ENCODE data around the gene BBS1.

DNA sequence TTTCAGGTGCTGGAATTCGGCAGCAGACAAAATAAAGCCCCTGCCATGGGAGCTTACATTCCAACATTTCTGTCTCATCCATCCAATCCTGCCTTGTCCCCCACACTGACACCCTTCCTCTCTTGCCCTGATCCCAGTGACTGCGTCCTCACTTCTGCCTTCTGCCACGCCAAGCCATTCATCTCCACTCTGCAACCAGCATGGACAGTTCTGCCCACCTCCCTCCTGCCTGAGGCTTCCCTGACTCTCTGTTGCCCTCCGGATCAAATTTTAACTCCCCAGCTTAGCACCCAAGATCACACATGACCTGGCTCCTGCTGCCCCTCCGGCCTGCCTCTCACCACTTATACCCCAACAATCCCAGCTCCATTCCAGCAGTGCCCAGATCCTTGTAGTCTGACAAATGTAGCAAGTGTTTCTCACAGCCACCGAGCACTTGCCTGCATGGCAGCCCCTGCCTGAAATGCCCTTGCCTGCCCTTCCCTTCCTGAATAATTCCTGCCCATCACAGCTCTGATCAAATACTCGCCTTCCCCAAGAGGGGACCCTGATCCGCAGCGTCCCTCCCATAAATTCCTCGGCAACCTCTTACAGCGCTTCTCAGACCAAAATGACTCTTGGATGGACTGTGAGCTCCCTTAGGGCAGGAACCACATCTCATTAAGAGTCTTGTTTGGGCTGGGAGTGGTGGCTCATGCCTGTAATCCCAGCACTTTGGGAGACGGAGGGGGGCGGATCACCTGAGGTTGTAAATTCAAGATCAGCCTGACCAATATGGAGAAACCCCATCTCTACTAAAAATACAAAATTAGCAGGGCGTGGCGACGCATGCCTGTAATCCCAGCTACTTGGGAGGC is 38.6 kb downstream of the BBS1 start:
- TF ChIP-seq KLF16 (tag by site-specific recombination; IDR thresholded peaks at IDR 0.05) = no peak
- no peak for TF ChIP-seq ZNF121 (tag by site-specific recombination; IDR thresholded peaks at IDR 0.05)
- TF ChIP-seq, protein P1, sequence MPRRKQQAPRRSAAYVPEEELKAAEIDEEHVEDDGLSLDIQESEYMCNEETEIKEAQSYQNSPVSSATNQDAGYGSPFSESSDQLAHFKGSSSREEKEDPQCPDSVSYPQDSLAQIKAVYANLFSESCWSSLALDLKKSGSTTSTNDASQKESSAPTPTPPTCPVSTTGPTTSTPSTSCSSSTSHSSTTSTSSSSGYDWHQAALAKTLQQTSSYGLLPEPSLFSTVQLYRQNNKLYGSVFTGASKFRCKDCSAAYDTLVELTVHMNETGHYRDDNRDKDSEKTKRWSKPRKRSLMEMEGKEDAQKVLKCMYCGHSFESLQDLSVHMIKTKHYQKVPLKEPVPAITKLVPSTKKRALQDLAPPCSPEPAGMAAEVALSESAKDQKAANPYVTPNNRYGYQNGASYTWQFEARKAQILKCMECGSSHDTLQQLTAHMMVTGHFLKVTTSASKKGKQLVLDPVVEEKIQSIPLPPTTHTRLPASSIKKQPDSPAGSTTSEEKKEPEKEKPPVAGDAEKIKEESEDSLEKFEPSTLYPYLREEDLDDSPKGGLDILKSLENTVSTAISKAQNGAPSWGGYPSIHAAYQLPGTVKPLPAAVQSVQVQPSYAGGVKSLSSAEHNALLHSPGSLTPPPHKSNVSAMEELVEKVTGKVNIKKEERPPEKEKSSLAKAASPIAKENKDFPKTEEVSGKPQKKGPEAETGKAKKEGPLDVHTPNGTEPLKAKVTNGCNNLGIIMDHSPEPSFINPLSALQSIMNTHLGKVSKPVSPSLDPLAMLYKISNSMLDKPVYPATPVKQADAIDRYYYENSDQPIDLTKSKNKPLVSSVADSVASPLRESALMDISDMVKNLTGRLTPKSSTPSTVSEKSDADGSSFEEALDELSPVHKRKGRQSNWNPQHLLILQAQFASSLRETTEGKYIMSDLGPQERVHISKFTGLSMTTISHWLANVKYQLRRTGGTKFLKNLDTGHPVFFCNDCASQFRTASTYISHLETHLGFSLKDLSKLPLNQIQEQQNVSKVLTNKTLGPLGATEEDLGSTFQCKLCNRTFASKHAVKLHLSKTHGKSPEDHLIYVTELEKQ (tag by site-specific recombination; IDR thresholded peaks at IDR 0.05; ENCODE audit: borderline replicate concordance) = no peak
- no peak for TF ChIP-seq ZNF24 (tag by site-specific recombination; IDR thresholded peaks at IDR 0.05)
- TF ChIP-seq, protein P2, sequence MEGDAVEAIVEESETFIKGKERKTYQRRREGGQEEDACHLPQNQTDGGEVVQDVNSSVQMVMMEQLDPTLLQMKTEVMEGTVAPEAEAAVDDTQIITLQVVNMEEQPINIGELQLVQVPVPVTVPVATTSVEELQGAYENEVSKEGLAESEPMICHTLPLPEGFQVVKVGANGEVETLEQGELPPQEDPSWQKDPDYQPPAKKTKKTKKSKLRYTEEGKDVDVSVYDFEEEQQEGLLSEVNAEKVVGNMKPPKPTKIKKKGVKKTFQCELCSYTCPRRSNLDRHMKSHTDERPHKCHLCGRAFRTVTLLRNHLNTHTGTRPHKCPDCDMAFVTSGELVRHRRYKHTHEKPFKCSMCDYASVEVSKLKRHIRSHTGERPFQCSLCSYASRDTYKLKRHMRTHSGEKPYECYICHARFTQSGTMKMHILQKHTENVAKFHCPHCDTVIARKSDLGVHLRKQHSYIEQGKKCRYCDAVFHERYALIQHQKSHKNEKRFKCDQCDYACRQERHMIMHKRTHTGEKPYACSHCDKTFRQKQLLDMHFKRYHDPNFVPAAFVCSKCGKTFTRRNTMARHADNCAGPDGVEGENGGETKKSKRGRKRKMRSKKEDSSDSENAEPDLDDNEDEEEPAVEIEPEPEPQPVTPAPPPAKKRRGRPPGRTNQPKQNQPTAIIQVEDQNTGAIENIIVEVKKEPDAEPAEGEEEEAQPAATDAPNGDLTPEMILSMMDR (tag by site-specific recombination; IDR thresholded peaks at IDR 0.05) = no peak
- no peak for TF ChIP-seq ZNF433 (tag by site-specific recombination; IDR thresholded peaks at IDR 0.05; ENCODE audit: low read depth)
- TF ChIP-seq, protein P3, sequence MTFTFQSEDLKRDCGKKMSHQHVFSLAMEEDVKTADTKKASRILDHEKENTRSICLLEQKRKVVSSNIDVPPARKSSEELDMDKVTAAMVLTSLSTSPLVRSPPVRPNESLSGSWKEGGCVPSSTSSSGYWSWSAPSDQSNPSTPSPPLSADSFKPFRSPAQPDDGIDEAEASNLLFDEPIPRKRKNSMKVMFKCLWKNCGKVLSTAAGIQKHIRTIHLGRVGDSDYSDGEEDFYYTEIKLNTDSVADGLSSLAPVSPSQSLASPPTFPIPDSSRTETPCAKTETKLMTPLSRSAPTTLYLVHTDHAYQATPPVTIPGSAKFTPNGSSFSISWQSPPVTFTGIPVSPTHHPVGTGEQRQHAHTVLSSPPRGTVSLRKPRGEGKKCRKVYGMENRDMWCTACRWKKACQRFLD (tag by site-specific recombination; IDR thresholded peaks at IDR 0.05) = no peak
- no peak for TF ChIP-seq ZNF747 (tag by site-specific recombination; IDR thresholded peaks at IDR 0.05)

All from HEK293 (cell line).